K562 (cell line): ENCODE measurements around the gene IFNK. TPM values are rescaled to one million over a fixed set of nuclear protein-coding genes. Genes with fewer than 3 reads are reported as not detected.

Experiments
- ATAC-seq: fragments of 200-7000 bp; cut with Tn5 transposase; 3 replicates; pipeline ENCODE4 v1.9.1; 2020; ENCODE audit warnings: moderate library complexity
- BruUV-seq: library from RNA; stranded (reverse); fragments of 400-500 nt; replicated peaks from 2 replicates; lab custom pipeline; 2021; lab: Mats Ljungman, UMichigan
- CTCF ChIA-PET: fragments of 300-600 bp; formaldehyde crosslinking; extraction: SDS; loops from one replicate; lab custom pipeline; 2021; ENCODE audit warnings: low intra/inter-chr PET ratio; lab: Yijun Ruan, JAX
- POLR2A ChIA-PET: fragments of 300-600, 350-650 bp; sonication (Branson Sonifier 250); formaldehyde crosslinking; extraction: SDS; loops from one replicate; lab custom pipeline; 2021; ENCODE audit warnings: antibody characterized with exemption, inconsistent platforms; lab: Yijun Ruan, JAX
- DNase-seq, 4 experiments: peaks; one replicate each; pipeline versions ENCODE4 v3.0.0 to v3.0.0-alpha.2; 2011 to 2018; ENCODE audit warnings: low spot score in 3 of 4, mixed read lengths in 3 of 4; ENCODE audit errors: extremely low read depth in 1 of 4
- FAIRE-seq: peaks from 2 replicates; lab custom pipeline; 2011; peaks lifted over from hg19 to GRCh38; lab: Jason Lieb, UNC
- H2AFZ ChIP-seq: 2 replicates; pipeline ENCODE4 v1.6.0; 2011; ENCODE audit warnings: low read depth, low read length, control low read depth, inconsistent platforms
- H3K27ac ChIP-seq: fragments of 200-600 bp; 3 replicates; pipeline ENCODE4 v1.8.0; 2011; ENCODE audit warnings: low read depth, mild to moderate bottlenecking, control low read depth, inconsistent platforms, low read length, moderate library complexity, mixed read lengths; ENCODE audit errors: extremely low read depth
- H3K27me3 ChIP-seq, 2 experiments: fragments of 300-600 bp in 1 of 2; 2 replicates in 1 of 2; 3 replicates in 1 of 2; pipeline versions ENCODE4 v1.6.0 to v1.8.0; 2011; ENCODE audit warnings: inconsistent platforms in 2 of 2, low read length in 2 of 2, mild to moderate bottlenecking in 1 of 2, mixed read lengths in 1 of 2, moderate library complexity in 1 of 2; ENCODE audit not compliant: control insufficient read depth in 2 of 2, insufficient read depth in 2 of 2
- H3K36me3 ChIP-seq: fragments of 300-600 bp; 3 replicates; pipeline ENCODE4 v1.8.0; 2011; ENCODE audit warnings: mild to moderate bottlenecking, low read length, inconsistent platforms; ENCODE audit not compliant: control insufficient read depth, insufficient read depth
- H3K4me1 ChIP-seq, 2 experiments: fragments of 200-600 bp in 1 of 2; replicated peaks in 1 of 2; 2 replicates in 1 of 2; 3 replicates in 1 of 2; pipeline versions ENCODE4 v1.5.1 to v1.8.0; 2011; ENCODE audit warnings: inconsistent platforms in 2 of 2, low read length in 2 of 2, mild to moderate bottlenecking in 1 of 2, mixed read lengths in 1 of 2, moderate library complexity in 1 of 2; ENCODE audit not compliant: control insufficient read depth in 2 of 2, insufficient read depth in 2 of 2
- H3K4me2 ChIP-seq: 2 replicates; pipeline ENCODE4 v1.6.1; 2011; ENCODE audit warnings: low read length, control low read depth, inconsistent platforms, mixed read lengths; ENCODE audit not compliant: insufficient read depth
- H3K4me3 ChIP-seq: fragments of 200-600 bp; sonication (generic), shearing (Covaris generic); 2 replicates; pipeline ENCODE4 v1.5.1; 2016; ENCODE audit warnings: control low read depth, inconsistent platforms
- H3K79me2 ChIP-seq: fragments of 200-600 bp; 3 replicates; pipeline ENCODE4 v1.8.0; 2011; ENCODE audit warnings: low read length, inconsistent platforms; ENCODE audit not compliant: control insufficient read depth, insufficient read depth
- H3K9ac ChIP-seq, 2 experiments: 2 replicates each; pipeline versions ENCODE4 v1.6.0 to v1.6.1; 2011; ENCODE audit warnings: low read depth in 2 of 2, low read length in 2 of 2, control low read depth in 1 of 2, inconsistent platforms in 1 of 2, mild to moderate bottlenecking in 1 of 2, mixed read lengths in 1 of 2; ENCODE audit not compliant: insufficient read depth in 1 of 2
- H3K9me1 ChIP-seq: one replicate; pipeline ENCODE4 v1.6.0; 2011; ENCODE audit warnings: inconsistent platforms, mild to moderate bottlenecking, low read length, moderate library complexity; ENCODE audit not compliant: control insufficient read depth, insufficient read depth
- H3K9me3 ChIP-seq: replicated peaks from 2 replicates; pipeline ENCODE4 v1.5.1; 2011; ENCODE audit warnings: low read depth, low read length, inconsistent platforms; ENCODE audit not compliant: control insufficient read depth, insufficient read depth
- H4K20me1 ChIP-seq: replicated peaks from 2 replicates; pipeline ENCODE4 v1.6.1; 2011; ENCODE audit warnings: low read length, inconsistent platforms, mixed read lengths; ENCODE audit not compliant: control insufficient read depth, insufficient read depth
- NCOA6 ChIP-seq: fragments of 450-650 bp; IDR thresholded peaks from 2 replicates; pipeline ENCODE4 v1.6.1; 2017; ENCODE audit warnings: mild to moderate bottlenecking
- RBFOX2 ChIP-seq: fragments of 200-400 bp; formaldehyde crosslinking; IDR thresholded peaks from 2 replicates; pipeline ENCODE4 v1.6.1; 2017; ENCODE audit warnings: low read depth, mild to moderate bottlenecking, low read length, moderate library complexity
- SMAD3 ChIP-seq: fragments of 450-650 bp; formaldehyde crosslinking; conservative IDR thresholded peaks from 2 replicates; pipeline ENCODE4 v1.4.0; 2020; ENCODE audit warnings: mild to moderate bottlenecking
- ZKSCAN1 ChIP-seq: fragments of 150-350 bp; IDR thresholded peaks from 2 replicates; pipeline ENCODE4 v1.6.1; 2016; ENCODE audit warnings: low read depth, low read length
- ZNF41 ChIP-seq: fragments of 250-450 bp; sonication (Bioruptor Pico); conservative IDR thresholded peaks from 2 replicates; pipeline ENCODE4 v1.4.0; 2020; ENCODE audit warnings: mild to moderate bottlenecking
- WGBS: fragments of 100-300 bp; shearing (Covaris generic); methylation state at CpG from one replicate; pipeline ENCODE4 v1.1.6; 2016; ENCODE audit warnings: low coverage, mixed read lengths; ENCODE audit not compliant: insufficient coverage; ENCODE audit errors: missing lambda C conversion rate; 5-methylcytosine and 5-hydroxymethylcytosine counted together
- in situ Hi-C: fragments of 300-500 bp; cut with MboI; formaldehyde crosslinking; loops from 4 replicates; pipeline ENCODE4 v1.15.0; 2018; ENCODE audit warnings: inconsistent platforms, mixed read lengths
- intact Hi-C: fragments of 100-400 bp; cut with micrococcal nuclease; formaldehyde crosslinking; loops from 2 replicates; pipeline ENCODE4 v1.14.2; 2022
- polyA plus RNA-seq, 8 experiments: library from polyadenylated mRNA; depleted of rRNA in 4 of 8; stranded (reverse) in 5 of 8; unstranded in 3 of 8; fragments of >200 nt; fragmentation: Nextera tagmentation in 2 of 8; fragmentation: Illumina TruSeq in 1 of 8; extraction: Ambion mirVana in 2 of 8; extraction: Trizol in 1 of 8; gene quantifications; 2 replicates each; pipeline versions ENCODE4 v1.2.1 to v1.2.3, GENCODE V29; 2011 to 2014; ENCODE audit warnings: inconsistent platforms in 1 of 8, missing spikeins in 1 of 8
- total RNA-seq, 7 experiments: library from RNA; depleted of rRNA in 6 of 7; stranded (reverse); fragments of >200 nt in 6 of 7; fragmentation: Illumina TruSeq in 2 of 7; extraction: Trizol in 2 of 7; gene quantifications; 2 replicates each; pipeline versions ENCODE4 v1.2.1 to v1.2.3, GENCODE V29; 2011 to 2021; ENCODE audit warnings: low replicate concordance in 1 of 7
- TF ChIP-seq, protein P1 (sequence below): sonication (generic); formaldehyde crosslinking; IDR thresholded peaks from 2 replicates; pipeline ENCODE4 v1.8.0; 2022; ENCODE audit warnings: mild to moderate bottlenecking, missing genetic modification reagents
- TF ChIP-seq, protein P2 (sequence below): fragments of 250-450 bp; sonication (Bioruptor Pico); IDR thresholded peaks from 2 replicates; pipeline ENCODE4 v1.5.0; 2022; ENCODE audit warnings: mild to moderate bottlenecking
- TF ChIP-seq, protein P3 (sequence below): fragments of 450-650 bp; formaldehyde crosslinking; conservative IDR thresholded peaks from 2 replicates; pipeline ENCODE4 v1.4.0; 2022; ENCODE audit warnings: mild to moderate bottlenecking, missing genetic modification characterization
- TF ChIP-seq, protein P4 (sequence below): fragments of 250-450 bp; sonication (Bioruptor Pico); IDR thresholded peaks from 2 replicates; pipeline ENCODE4 v1.5.0; 2021; ENCODE audit warnings: mild to moderate bottlenecking, borderline replicate concordance

The IFNK gene
- total and polyA plus RNA-seq, 9 of the 15 experiments (the other 6 are each of a cell fraction or from before 2014, with no cell fraction given): 0.11 TPM; not detected in 8

DNA sequence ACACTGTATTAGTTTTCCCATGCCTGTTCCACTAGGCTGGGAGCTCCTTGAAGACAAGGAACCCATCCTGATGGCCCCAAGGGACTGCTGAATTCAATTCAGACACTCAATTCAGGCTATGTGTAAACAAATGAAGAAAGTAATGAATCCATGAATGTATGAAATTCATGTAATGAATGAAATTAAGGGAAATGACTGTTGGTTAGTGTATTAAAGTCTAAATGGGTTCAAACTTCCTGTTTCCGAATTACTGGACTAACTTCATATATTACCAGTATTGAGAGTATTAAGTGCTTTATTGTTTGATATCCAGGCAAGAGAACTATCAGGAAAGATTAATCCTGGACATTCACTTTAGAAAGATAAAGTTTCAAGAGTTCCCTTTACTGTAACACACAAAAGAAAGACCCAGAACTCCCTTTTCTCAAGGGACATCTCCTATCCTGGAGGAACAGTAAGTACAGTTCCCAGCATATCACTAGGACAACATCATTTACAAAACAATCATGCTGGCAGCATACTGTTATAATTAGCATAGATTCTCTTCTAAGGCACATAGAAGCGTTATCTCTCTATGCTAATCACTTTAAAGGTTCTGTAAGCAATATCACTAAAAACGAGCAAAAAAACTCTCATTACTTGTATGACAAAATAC is 28.5 kb upstream of the IFNK start (continued):
- TF ChIP-seq, protein P1, sequence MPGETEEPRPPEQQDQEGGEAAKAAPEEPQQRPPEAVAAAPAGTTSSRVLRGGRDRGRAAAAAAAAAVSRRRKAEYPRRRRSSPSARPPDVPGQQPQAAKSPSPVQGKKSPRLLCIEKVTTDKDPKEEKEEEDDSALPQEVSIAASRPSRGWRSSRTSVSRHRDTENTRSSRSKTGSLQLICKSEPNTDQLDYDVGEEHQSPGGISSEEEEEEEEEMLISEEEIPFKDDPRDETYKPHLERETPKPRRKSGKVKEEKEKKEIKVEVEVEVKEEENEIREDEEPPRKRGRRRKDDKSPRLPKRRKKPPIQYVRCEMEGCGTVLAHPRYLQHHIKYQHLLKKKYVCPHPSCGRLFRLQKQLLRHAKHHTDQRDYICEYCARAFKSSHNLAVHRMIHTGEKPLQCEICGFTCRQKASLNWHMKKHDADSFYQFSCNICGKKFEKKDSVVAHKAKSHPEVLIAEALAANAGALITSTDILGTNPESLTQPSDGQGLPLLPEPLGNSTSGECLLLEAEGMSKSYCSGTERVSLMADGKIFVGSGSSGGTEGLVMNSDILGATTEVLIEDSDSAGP (CRISPR knock-in tag): no peak

DNA sequence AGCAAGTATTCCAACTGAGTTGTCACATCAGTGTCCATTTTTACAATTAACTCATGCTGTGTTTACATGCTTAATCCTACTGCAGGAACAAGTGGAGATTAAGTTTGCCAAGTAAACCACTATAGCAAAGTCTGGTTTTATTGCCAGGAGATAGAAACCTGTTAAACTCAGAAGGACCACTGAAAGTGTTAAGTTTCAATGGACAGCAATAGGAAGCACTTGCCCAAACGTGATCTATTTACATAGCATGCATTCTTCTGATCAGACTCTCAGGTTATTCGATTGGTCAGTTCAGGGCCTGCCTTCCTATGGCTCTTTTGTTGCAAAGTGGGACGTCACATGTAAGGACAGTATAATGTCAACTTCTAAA is 28.0 kb upstream of the IFNK start:
- Histone ChIP-seq H3K36me3 (no peaks in the 10 kb centered on the region), H3K9me3 (no peaks in the 10 kb centered on the region), H3K27me3 (no peaks in the 10 kb centered on the region), H3K4me2 (no peak overlapping the region; the same call in 1 of the 2 replicates), H4K20me1 (no peaks in the 10 kb centered on the region), H3K4me1 (peaks cover 0 to 13% of the 10 kb centered on the region in 2 experiments; a peak in 3 of 5 replicates), H3K9me1 (no peaks in the 10 kb centered on the region), H3K4me3 (no peak overlapping the region), H3K27ac (no peak overlapping the region; the same call in 2 of the 3 replicates), H2AFZ (no peak overlapping the region), H3K9ac (no peak overlapping the region), H3K79me2 (peaks cover 58% of the 10 kb centered on the region)
- POLR2A ChIA-PET: no interaction called here
- FAIRE-seq: no peak
- in situ Hi-C loops (no loop called here), intact Hi-C loops (no loop called here)
- BruUV-seq: no TSS peak
- ATAC-seq: no peak
- WGBS: 14% methylated on average over 1 of the region's 3 CpGs
- CTCF ChIA-PET: no interaction called here
- no peak for DNase-seq
- TF ChIP-seq, protein P2, sequence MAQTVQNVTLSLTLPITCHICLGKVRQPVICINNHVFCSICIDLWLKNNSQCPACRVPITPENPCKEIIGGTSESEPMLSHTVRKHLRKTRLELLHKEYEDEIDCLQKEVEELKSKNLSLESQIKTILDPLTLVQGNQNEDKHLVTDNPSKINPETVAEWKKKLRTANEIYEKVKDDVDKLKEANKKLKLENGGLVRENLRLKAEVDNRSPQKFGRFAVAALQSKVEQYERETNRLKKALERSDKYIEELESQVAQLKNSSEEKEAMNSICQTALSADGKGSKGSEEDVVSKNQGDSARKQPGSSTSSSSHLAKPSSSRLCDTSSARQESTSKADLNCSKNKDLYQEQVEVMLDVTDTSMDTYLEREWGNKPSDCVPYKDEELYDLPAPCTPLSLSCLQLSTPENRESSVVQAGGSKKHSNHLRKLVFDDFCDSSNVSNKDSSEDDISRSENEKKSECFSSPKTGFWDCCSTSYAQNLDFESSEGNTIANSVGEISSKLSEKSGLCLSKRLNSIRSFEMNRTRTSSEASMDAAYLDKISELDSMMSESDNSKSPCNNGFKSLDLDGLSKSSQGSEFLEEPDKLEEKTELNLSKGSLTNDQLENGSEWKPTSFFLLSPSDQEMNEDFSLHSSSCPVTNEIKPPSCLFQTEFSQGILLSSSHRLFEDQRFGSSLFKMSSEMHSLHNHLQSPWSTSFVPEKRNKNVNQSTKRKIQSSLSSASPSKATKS (CRISPR knock-in tag): no peak
- TF ChIP-seq, protein P3, sequence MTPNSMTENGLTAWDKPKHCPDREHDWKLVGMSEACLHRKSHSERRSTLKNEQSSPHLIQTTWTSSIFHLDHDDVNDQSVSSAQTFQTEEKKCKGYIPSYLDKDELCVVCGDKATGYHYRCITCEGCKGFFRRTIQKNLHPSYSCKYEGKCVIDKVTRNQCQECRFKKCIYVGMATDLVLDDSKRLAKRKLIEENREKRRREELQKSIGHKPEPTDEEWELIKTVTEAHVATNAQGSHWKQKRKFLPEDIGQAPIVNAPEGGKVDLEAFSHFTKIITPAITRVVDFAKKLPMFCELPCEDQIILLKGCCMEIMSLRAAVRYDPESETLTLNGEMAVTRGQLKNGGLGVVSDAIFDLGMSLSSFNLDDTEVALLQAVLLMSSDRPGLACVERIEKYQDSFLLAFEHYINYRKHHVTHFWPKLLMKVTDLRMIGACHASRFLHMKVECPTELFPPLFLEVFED (CRISPR knock-in tag): no peak
- TF ChIP-seq, protein P4, sequence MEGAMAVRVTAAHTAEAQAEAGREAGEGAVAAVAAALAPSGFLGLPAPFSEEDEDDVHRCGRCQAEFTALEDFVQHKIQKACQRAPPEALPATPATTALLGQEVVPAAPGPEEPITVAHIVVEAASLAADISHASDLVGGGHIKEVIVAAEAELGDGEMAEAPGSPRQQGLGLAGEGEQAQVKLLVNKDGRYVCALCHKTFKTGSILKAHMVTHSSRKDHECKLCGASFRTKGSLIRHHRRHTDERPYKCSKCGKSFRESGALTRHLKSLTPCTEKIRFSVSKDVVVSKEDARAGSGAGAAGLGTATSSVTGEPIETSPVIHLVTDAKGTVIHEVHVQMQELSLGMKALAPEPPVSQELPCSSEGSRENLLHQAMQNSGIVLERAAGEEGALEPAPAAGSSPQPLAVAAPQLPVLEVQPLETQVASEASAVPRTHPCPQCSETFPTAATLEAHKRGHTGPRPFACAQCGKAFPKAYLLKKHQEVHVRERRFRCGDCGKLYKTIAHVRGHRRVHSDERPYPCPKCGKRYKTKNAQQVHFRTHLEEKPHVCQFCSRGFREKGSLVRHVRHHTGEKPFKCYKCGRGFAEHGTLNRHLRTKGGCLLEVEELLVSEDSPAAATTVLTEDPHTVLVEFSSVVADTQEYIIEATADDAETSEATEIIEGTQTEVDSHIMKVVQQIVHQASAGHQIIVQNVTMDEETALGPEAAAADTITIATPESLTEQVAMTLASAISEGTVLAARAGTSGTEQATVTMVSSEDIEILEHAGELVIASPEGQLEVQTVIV (CRISPR knock-in tag): no peak
- TF ChIP-seq SMAD3 (CRISPR knock-in tag) (no peak), ZKSCAN1 (no peak), NCOA6 (no peak), RBFOX2 (no peak), ZNF41 (CRISPR knock-in tag) (no peak)
